Left hindlimb (tissue), 1 donor: ENCODE results near the gene CASTOR2.
"Not testable (repeated sequence)": the region's sequence is repeated elsewhere in the genome, so short reads cannot be mapped to it uniquely, and the experiment has no call there.

Experiments
- DNase-seq: peaks from one replicate; pipeline ENCODE4 v3.0.0-alpha.2; 2018

The CASTOR2 gene

DNA sequence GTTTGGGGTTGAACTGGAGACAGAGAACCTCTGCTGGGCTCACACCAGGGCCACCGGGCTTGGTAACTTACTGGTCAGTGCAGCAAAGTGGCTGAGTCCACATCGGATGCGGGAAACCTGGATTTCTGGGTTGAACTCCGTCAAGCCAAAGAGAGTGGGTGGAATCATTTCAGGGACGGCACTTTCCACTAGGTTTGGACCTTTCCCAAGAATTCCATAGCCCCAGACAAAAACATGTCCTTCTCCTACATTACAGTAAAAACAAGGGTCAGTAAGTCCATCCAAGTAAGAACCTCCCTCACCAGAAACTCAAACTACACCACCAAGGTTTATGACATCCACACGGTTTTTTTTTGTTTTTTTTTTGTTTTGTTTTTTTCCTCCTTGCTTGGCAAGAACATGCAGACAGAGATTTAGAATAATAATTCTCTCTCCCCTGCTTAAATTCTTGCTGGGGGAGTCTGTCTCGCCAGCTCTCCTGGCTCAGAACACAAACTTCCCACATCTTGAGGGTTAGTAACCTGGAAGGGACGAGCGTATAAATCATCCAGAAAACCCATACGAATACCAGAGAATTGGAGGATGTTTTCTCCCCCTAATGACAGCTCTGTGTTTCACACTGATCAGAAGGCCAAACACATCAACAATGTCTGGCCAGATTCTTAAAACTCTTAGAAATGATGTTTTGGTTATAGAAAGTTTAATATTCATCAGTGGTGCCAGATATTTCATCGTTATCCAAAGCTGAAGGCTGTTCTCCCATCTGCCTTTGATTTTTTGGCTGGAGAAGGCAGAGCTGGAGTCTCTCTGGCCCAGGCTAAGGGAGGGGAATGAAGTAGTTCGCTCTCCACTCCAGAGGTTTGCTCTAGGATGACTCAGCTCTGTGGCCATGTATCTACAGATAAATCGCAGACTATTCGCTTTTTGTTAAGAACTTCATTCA, 91.6 kb downstream of the CASTOR2 start:
- peak; percentile 77 for DNase-seq

DNA sequence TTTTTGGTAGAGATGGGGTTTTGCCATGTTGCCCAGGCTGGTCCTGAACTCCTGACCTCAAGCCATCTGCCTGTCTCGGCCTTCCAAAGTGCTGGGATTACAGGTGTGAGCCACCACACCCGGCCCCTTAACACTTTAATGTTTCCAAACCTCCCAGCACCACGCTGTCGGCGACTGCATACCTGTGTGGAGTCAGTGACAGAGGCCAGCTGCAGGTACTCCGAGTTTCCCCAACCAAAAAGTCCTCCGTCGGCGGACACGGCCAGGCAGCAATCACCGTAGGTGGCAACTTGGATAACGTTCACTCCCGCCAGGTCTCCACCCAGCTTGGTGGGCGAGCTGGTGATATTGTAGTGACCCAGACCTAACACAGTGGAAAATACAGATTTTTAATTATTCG, 93.9 kb downstream of the CASTOR2 start:
- DNase-seq = no peak

DNA sequence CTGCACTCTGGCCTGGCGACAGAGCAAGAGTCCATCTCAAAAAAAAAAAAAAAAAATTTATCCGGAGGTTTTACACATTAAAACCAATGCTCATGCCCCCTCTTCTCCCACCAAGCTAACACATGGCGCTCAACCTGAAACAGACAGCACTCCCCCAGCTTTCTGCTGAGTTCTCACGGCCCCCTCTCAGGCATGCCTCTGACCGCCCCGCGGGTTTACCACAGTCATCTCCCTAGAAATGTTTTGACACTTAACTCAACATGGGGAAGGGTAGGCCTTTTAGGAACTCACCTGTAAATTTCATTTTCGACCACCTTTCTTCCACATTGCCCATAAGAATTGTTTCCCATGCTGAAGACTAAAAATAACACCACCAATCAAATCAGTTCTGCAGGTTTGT, 99.8 kb downstream of the CASTOR2 start:
- no peak for DNase-seq

- DNase-seq = no peak
These were observed 100.3 kb downstream of the CASTOR2 start for GRCh38 chr7:75064801-75065200.

DNA sequence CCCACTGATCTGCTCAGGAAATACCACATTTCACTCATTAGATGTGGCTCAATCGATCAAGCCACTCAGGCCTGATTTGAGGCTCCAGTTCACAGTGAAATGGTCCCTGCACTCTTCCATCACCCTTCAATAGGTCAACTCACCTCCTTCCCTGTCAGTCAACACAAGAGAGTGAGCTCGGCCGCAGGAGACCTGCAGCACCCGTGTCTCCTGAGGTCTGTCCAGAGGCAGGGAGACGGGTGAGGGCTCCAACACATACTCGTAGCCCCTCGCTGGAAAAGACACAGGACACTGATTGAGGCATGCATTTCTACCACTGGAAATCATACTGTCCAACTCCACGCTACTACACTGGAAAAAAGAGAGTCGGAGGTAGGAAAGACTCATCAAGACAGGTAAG, 102.0 kb downstream of the CASTOR2 start:
- no peak for DNase-seq

GRCh38 chr7:75072981-75073283, 108.4 kb downstream of the CASTOR2 start:
- no peak for DNase-seq

GRCh38 chr7:75074262-75074641, 109.7 kb downstream of the CASTOR2 start:
- not testable (repeated sequence) for DNase-seq
